SK-N-MC (cell line): Measurements from ENCODE around the gene SLC2A11.
"Not testable (repeated sequence)": the region's sequence is repeated elsewhere in the genome, so short reads cannot be mapped to it uniquely, and the experiment has no call there.

Experiments
- EZH2 ChIP-seq: fragments of 200-600 bp; sonication (generic); IDR thresholded peaks from one replicate; pipeline ENCODE4 v1.6.1; 2017; ENCODE audit warnings: antibody characterized with exemption
- FOXP2 ChIP-seq: optimal IDR thresholded peaks from 2 replicates; pipeline ENCODE3; 2011; ENCODE audit warnings: mild to moderate bottlenecking, moderate library complexity; ENCODE audit not compliant: insufficient read depth; ENCODE audit errors: extremely low read length, control extremely low read depth
- POLR2AphosphoS5 ChIP-seq: IDR thresholded peaks from 2 replicates; pipeline ENCODE4 v1.6.1; 2012; ENCODE audit warnings: mild to moderate bottlenecking, low read depth, low read length, borderline replicate concordance

- TF ChIP-seq POLR2AphosphoS5, EZH2, FOXP2: not testable (repeated sequence)
These were observed 7.0 kb downstream of the SLC2A11 start for GRCh38 chr22:23864499-23865154.
